HG03457 (cell line): ENCODE measurements around the gene TNFAIP3.
"Not testable (repeated sequence)": the region's sequence is repeated elsewhere in the genome, so short reads cannot be mapped to it uniquely, and the experiment has no call there.

Source experiments
- ATAC-seq: cut with Tn5 transposase; IDR thresholded peaks from one replicate; pipeline ENCODE4 v1.9.1; 2021; ENCODE audit warnings: moderate number of reproducible peaks; ENCODE audit not compliant: unreplicated experiment

The TNFAIP3 gene

DNA sequence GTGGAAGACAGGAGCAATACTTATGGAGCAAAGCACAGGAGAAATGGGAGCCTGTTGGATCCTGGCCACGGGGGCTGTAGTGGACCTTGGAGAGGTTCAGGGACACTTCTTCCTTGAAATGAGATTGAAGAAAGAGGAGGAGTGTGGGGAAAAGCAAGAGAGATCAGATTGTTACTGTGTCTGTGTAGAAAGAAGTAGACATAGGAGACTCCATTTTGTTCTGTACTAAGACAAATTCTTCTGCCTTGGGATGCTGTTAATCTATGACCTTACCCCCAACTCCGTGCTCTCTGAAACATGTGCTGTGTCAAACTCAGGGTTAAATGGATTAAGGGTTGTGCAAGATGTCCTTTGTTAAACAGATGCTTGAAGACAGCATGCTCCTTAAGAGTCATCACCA is 22.7 kb upstream of the TNFAIP3 start:
- not testable (repeated sequence) for ATAC-seq

- ATAC-seq: not testable (repeated sequence)
These were observed 22.3 kb upstream of the TNFAIP3 start for GRCh38 chr6:137844773-137845172.

- no peak for ATAC-seq
These were observed 21.6 kb upstream of the TNFAIP3 start for GRCh38 chr6:137845460-137845859.

GRCh38 chr6:137846274-137846673 is 20.8 kb upstream of the TNFAIP3 start:
- ATAC-seq: no peak

DNA sequence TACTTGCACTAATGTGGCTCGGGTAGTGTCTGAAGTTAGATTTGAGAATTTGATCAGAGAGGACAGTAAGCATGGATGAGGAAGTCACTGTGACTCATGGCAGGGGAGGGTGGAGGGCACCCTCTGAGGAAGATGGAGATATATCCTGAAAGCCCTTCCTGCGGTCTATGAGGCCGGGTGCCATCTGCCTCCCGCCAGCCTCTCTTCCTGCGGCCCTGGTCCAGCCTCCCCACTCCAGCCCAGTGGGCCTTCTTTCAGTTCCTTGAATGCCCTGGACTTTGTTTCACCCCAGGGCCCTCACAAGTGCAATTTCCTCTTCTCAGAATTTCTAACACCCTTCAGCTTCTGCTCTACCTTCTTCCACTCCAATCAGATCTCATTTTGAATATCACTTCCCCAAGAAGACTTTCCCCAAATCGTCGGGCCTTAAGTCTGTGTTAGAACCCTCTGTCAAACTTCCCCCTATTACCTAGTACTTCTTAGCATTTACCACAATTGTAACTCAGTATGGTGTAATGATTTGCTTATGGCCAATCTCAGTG is 20.2 kb upstream of the TNFAIP3 start:
- no peak for ATAC-seq

- ATAC-seq: no peak
These were observed 19.3 kb upstream of the TNFAIP3 start for GRCh38 chr6:137847748-137848147.

GRCh38 chr6:137848672-137849071 is 18.4 kb upstream of the TNFAIP3 start:
- no peak for ATAC-seq

- no peak for ATAC-seq
These were observed 17.7 kb upstream of the TNFAIP3 start for GRCh38 chr6:137849181-137849980.

- ATAC-seq: no peak
These were observed 16.9 kb upstream of the TNFAIP3 start for GRCh38 chr6:137849981-137850714.

- no peak for ATAC-seq
These were observed 16.1 kb upstream of the TNFAIP3 start for GRCh38 chr6:137850816-137851602.

GRCh38 chr6:137851669-137852068 is 15.4 kb upstream of the TNFAIP3 start:
- no peak for ATAC-seq

DNA sequence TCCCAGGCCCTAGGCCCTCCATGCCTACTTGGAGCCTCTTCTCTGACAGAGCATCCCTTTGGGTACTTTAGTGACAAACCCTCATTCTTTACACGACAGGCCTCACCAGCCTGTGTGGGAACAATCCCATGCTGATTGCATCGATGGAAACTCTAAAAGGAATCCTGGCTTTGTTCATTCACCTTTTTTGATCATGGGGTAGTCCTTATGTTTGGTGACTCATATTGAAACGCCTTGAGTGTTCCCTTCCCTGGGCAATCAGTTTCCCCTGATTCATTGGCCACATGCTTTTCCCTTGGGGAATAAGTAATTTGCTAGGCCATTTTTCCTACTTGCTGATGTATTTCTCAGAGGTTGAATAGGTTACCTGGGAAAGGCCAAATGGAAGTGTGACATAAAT is 14.7 kb upstream of the TNFAIP3 start:
- ATAC-seq: no peak

GRCh38 chr6:137852811-137853210 is 14.2 kb upstream of the TNFAIP3 start:
- no peak for ATAC-seq

DNA sequence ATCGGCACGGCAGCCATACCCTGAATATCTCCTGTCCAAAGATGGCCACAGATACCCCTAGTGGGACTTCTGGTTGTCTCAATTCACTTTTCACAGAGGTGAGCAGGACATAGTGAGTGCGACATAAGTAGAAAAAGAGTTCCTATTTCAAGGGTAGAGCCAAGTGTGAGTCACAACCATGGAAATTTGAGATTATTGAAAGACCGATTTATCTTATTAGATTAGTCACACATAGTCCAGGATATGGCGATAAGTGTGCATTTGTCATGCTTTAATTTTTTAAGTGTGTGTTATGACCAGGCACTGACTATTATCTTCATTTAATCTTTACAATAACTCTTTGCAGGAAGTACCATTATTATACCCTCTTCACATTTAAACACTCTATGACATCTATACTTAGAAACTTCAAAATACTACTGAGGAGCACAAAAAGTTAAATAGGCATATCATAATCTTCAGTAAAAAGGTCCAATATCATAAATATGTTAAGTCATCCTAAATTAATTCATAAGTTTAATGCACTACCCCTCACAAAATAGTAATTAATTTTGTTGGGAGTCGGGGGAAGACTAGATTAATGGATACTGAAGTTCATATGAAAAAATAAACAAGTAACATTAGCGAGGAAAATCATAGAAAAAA is 13.4 kb upstream of the TNFAIP3 start:
- ATAC-seq: no peak

- ATAC-seq: no peak
These were observed 10.7 kb upstream of the TNFAIP3 start for GRCh38 chr6:137856138-137856898.

DNA sequence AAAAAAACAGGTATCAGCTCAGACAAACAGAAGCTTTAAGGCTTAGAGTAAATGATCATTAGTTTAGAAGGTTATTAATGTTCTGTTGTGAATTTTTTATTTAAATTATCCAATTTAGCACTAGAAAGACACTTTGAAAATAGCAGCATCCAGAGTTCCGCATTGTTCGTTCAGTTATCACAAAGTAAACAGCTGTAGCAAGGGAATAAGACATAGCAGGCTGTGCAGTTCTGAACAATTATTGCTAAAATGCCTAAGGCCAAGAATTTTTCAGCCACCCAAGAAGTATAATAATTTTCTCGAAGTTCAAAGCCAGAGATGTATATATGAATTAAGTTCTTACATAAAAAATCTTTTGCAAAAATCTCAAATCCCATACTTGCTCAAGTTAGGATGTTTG is 8.0 kb upstream of the TNFAIP3 start:
- no peak for ATAC-seq

DNA sequence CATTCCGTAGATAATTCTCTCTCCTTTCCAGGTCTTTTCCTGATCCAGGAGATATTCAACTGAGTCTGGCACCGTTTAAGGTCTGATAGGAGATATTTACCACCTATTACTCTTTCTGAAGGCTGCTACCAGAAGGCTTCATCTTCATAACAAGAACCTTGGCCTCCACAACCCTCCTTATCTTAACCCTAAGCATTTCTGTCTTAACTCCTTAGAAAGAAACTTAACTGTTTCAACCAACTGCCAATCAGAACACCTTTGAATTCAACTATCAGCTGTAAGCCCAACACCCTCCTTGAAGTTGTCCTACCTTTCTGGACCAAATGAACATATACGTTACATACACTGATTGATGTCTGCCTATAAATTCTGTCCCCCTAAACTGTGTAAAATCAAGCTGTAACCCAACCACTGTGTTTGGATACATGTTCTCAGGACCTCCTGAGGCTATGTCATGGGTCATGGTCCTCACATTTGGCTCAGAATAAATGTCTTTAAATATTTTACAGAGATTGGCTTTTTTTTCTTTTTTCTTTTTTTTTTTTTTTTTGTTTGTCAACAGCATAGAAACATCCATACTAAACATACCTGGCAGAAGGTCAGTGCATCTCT is 6.6 kb upstream of the TNFAIP3 start:
- ATAC-seq: no peak

- ATAC-seq: no peak
These were observed 5.3 kb upstream of the TNFAIP3 start for GRCh38 chr6:137861550-137862337.
